Forelimb muscle (tissue), 1 donor: ENCODE results near the gene ADAM33. TPM values are rescaled to one million over a fixed set of nuclear protein-coding genes. Genes with fewer than 3 reads are reported as not detected.

Experiments
- DNase-seq: peaks from one replicate; pipeline ENCODE4 v3.0.0-alpha.2; 2013; ENCODE audit warnings: low read depth
- polyA plus RNA-seq: library from polyadenylated mRNA; unstranded; fragments of 120-200 nt; gene quantifications from one replicate; pipeline ENCODE4 v1.2.1, GENCODE V29; 2013; ENCODE audit not compliant: insufficient read length

ADAM33 gene, protein sequence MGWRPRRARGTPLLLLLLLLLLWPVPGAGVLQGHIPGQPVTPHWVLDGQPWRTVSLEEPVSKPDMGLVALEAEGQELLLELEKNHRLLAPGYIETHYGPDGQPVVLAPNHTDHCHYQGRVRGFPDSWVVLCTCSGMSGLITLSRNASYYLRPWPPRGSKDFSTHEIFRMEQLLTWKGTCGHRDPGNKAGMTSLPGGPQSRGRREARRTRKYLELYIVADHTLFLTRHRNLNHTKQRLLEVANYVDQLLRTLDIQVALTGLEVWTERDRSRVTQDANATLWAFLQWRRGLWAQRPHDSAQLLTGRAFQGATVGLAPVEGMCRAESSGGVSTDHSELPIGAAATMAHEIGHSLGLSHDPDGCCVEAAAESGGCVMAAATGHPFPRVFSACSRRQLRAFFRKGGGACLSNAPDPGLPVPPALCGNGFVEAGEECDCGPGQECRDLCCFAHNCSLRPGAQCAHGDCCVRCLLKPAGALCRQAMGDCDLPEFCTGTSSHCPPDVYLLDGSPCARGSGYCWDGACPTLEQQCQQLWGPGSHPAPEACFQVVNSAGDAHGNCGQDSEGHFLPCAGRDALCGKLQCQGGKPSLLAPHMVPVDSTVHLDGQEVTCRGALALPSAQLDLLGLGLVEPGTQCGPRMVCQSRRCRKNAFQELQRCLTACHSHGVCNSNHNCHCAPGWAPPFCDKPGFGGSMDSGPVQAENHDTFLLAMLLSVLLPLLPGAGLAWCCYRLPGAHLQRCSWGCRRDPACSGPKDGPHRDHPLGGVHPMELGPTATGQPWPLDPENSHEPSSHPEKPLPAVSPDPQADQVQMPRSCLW
- polyA plus RNA-seq, result 71.3 TPM

- no peak for DNase-seq
Observed at GRCh38 chr20:3681931-3682781, at the start of gene ADAM33. ADAM33 (minus strand) TSS chr20:3682010; CDS start chr20:3682004, 6 bp downstream.

GRCh38 chr20:3730803-3731672 is 49.2 kb upstream of the ADAM33 start:
- DNase-seq, result no peak

GRCh38 chr20:3729811-3730540 is 48.2 kb upstream of the ADAM33 start:
- DNase-seq, result no peak

GRCh38 chr20:3729378-3729777 is 47.6 kb upstream of the ADAM33 start:
- no peak for DNase-seq

- no peak for DNase-seq
Observed at GRCh38 chr20:3728876-3729275, 47.1 kb upstream of the ADAM33 start.

DNA sequence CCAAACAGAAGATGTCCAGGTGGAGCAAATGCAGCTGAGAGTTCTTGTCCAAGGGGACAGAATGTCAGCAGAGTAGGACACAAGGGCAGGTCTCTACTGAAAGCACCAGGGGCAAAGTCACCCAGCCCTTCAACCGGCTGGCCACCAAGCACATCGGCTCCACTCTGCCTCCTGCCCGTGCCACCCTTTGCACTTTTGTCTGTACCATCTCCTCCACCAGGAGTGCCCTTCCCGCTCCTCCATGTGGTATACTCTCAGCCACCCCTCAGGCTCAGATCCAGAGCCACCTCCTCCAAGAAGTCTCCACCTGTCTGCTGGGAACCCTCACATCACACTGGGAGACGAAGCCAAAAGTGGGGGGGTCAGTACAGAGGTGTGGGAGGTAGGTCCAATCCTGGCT is 46.5 kb upstream of the ADAM33 start:
- no peak for DNase-seq

- no peak for DNase-seq
Observed at GRCh38 chr20:3727401-3728021, 45.7 kb upstream of the ADAM33 start.

DNA sequence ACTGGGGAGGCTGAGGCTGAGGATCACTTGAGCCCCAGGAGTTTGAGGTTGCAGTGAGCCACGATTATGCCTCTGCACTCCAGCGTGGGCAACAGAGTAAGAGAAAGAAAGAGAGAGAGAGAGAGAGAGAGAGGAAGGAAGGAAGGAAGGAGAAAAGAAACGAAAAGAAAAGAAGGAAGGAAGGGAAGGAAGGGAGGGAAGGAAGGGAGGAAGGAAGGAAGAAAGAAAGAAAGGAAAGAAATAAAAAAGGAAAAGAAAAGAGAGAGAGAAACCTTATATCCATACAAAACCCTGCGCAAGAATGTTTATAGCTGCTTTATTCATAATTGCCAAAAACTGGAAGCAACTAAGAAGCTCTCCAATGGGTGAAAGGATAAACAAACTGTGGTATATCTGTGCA is 42.5 kb upstream of the ADAM33 start:
- no peak for DNase-seq

- DNase-seq, result no peak
Observed at GRCh38 chr20:3723284-3723683, 41.5 kb upstream of the ADAM33 start.

DNA sequence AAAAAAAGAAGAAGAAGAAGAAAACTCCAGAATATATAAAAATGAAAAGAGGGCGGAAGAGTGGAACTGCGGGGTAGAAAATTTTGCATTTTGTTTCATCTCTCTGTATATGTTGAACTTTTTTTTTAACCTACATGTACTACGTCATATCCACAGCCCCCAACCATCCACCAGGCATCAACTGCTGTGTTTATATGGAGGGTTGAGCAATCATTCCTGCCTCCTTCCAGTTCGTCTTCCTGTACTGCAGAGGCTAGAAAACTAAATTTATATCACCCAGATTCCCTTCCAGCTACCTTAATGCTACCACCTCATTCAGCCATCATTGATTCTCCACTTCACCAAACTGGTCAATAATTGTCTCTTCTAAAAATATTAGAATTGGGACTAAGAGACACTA is 40.1 kb upstream of the ADAM33 start:
- DNase-seq, result no peak

DNA sequence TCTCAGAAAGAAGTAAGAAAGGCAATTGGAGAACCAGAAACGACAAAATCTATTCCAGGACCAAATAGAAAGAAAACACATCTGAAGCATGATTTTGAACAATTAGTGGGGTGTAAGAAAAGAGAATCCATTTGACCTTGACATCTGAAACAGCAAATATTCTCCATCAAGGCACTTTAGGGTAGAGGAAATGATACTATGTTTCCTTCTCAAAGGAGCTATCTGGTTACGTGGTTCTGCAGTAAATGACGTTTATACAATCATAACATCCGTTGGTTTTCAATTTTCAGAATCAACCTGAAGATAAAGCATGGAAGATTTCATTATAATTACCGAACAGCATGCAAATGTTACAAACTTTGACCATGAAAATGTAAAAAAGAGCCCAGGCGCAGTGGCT is 38.8 kb upstream of the ADAM33 start:
- no peak for DNase-seq

GRCh38 chr20:3720068-3720467 is 38.3 kb upstream of the ADAM33 start:
- DNase-seq, result no peak

DNA sequence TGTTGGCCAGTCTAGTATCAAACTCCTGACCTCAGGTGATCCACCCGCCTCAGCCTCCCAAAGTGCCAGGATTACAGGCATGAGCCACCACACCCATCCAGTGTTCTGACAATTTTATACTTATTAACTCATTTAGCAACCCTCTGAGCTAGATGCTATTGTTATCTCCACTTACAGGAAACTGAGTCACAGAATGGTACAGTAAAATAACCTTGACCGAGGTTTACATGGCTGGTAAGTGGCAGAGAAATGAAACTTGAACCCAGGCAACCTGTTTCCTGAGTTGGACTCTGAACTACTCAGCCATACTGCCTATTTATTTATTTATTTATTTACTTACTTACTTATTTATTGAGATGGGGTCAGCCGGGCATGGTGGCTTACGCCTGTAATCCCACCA is 37.2 kb upstream of the ADAM33 start:
- no peak for DNase-seq

GRCh38 chr20:3716195-3716834 is 34.5 kb upstream of the ADAM33 start:
- DNase-seq, result no peak

DNA sequence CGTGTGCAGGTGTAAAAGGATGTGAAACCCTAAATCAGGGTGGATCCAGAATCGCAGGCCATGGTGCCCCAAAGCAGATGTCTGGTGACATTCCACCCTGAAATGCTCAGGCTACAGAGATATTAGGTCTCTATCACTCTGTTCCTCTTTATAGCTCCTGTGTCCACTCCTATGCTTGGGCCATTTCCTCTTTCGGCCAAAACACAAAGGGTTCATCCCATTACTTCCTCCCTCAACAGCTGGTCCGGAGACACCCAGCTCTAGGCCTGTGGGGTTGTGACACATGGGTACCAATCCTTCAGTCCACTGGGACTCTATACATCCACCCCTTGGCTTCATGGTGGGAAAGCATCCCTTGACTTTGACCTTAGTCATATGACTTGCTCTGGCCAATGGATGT is 32.3 kb upstream of the ADAM33 start:
- DNase-seq, result no peak

GRCh38 chr20:3712279-3712873 is 30.6 kb upstream of the ADAM33 start, which contains the start of gene SIGLEC1:
SIGLEC1 (minus strand) TSS chr20:3712600; CDS start chr20:3707128, 5,472 bp downstream.
- DNase-seq, result no peak

GRCh38 chr20:3711484-3711941 is 29.7 kb upstream of the ADAM33 start:
- no peak for DNase-seq

- DNase-seq, result no peak
Observed at GRCh38 chr20:3710703-3711483, 29.1 kb upstream of the ADAM33 start.
